Body of pancreas (tissue), 4 donors: ENCODE data around the gene NOD2. TPM values are rescaled to one million over a fixed set of nuclear protein-coding genes. Genes with fewer than 3 reads are reported as not detected.

ENCODE experiments used
- ATAC-seq: fragments of 150-250 bp; one replicate; pipeline ENCODE4 v1.9.1; 2016
- DNase-seq, 4 donors: peaks; one replicate each; pipeline ENCODE4 v3.0.0-alpha.2; 2019
- H3K27ac ChIP-seq, 4 donors: fragments of 200-600 bp; sonication (generic); 1 replicate in 3 of 4; 2 replicates in 1 of 4; pipeline versions ENCODE4 v1.5.1 to v1.6.1; 2016 to 2019; ENCODE audit warnings: mild to moderate bottlenecking in 1 of 4, mixed read lengths in 1 of 4, moderate library complexity in 1 of 4
- H3K27me3 ChIP-seq, 2 donors: fragments of 200-600 bp; sonication (generic); one replicate each; pipeline ENCODE4 v1.6.0; 2016; ENCODE audit warnings: mild to moderate bottlenecking in 1 of 2
- H3K36me3 ChIP-seq, 2 donors: fragments of 200-600 bp; sonication (generic); replicated peaks in 1 of 2; 2 replicates each; pipeline ENCODE4 v1.5.1; 2016; ENCODE audit warnings: low read depth in 2 of 2; ENCODE audit not compliant: insufficient read depth in 1 of 2
- H3K4me1 ChIP-seq: fragments of 200-600 bp; sonication (generic); one replicate; pipeline ENCODE4 v1.6.0; 2016
- H3K4me3 ChIP-seq, 2 donors: fragments of 200-600 bp; sonication (generic); 1 replicate in 1 of 2; 2 replicates in 1 of 2; pipeline ENCODE4 v1.5.1; 2016 to 2019
- H3K9me3 ChIP-seq, 3 donors: fragments of 200-600 bp; sonication (generic); 1 replicate in 2 of 3; 2 replicates in 1 of 3; pipeline ENCODE4 v1.5.1; 2016
- POLR2A ChIP-seq, 3 donors: fragments of 450-650 bp; IDR thresholded peaks; one replicate each; pipeline ENCODE4 v1.6.1; 2016; ENCODE audit warnings: antibody characterized with exemption in 3 of 3, mild to moderate bottlenecking in 2 of 3
- WGBS, 2 donors: methylation state at CpG; one replicate each; pipeline ENCODE4 v1.1.5; 2017; 5-methylcytosine and 5-hydroxymethylcytosine counted together
- intact Hi-C: fragments of 100-400 bp; cut with DNase I; formaldehyde crosslinking; loops from one replicate; pipeline ENCODE4 v1.15.1; 2023
- total RNA-seq, 2 donors: library from RNA; depleted of rRNA; stranded (reverse); fragments of >200 nt; gene quantifications; one replicate each; pipeline ENCODE4 v1.1.0, GENCODE V29; 2016
- TF ChIP-seq, protein P1 (sequence below), 7 experiments: fragments of 450-650 bp in 4 of 7; fragments of 200-600 bp in 3 of 7; sonication (generic) in 3 of 7; IDR thresholded peaks; one replicate each; pipeline ENCODE4 v1.5.1; 2016 to 2019; ENCODE audit warnings: antibody characterized with exemption in 7 of 7

The NOD2 gene
- total RNA-seq, 2 donors from 2014 or later, result 0.33 to 1.8 TPM

DNA sequence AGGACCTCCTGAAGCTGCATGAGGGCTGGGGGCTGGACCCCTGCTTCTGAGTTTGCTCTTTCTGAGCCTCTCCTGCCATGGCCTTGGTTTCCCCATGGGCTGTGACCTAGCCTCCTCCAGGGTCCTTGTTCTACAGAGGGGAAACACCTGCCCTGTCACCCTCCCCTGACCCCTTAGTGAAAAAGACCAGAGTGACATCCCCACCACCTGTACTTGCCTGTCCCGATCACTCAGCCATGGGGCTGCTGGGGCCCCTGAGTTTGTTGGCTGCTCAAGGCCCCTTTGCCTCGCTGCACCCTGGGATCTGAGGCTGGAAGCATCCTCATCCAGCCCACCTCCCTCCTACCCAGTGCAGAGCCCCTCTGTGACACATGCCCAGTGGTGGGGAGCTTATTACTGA, 800 bp downstream of the NOD2 start:
- no peak overlapping the region for H3K27ac ChIP-seq
- 90 to 92% methylated on average over 2 of the region's 2 CpGs for WGBS, 2 donors
- TF ChIP-seq, protein P1, sequence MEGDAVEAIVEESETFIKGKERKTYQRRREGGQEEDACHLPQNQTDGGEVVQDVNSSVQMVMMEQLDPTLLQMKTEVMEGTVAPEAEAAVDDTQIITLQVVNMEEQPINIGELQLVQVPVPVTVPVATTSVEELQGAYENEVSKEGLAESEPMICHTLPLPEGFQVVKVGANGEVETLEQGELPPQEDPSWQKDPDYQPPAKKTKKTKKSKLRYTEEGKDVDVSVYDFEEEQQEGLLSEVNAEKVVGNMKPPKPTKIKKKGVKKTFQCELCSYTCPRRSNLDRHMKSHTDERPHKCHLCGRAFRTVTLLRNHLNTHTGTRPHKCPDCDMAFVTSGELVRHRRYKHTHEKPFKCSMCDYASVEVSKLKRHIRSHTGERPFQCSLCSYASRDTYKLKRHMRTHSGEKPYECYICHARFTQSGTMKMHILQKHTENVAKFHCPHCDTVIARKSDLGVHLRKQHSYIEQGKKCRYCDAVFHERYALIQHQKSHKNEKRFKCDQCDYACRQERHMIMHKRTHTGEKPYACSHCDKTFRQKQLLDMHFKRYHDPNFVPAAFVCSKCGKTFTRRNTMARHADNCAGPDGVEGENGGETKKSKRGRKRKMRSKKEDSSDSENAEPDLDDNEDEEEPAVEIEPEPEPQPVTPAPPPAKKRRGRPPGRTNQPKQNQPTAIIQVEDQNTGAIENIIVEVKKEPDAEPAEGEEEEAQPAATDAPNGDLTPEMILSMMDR (IDR thresholded peaks at IDR 0.05), result no peak
- no peak for TF ChIP-seq POLR2A (IDR thresholded peaks at IDR 0.05)

DNA sequence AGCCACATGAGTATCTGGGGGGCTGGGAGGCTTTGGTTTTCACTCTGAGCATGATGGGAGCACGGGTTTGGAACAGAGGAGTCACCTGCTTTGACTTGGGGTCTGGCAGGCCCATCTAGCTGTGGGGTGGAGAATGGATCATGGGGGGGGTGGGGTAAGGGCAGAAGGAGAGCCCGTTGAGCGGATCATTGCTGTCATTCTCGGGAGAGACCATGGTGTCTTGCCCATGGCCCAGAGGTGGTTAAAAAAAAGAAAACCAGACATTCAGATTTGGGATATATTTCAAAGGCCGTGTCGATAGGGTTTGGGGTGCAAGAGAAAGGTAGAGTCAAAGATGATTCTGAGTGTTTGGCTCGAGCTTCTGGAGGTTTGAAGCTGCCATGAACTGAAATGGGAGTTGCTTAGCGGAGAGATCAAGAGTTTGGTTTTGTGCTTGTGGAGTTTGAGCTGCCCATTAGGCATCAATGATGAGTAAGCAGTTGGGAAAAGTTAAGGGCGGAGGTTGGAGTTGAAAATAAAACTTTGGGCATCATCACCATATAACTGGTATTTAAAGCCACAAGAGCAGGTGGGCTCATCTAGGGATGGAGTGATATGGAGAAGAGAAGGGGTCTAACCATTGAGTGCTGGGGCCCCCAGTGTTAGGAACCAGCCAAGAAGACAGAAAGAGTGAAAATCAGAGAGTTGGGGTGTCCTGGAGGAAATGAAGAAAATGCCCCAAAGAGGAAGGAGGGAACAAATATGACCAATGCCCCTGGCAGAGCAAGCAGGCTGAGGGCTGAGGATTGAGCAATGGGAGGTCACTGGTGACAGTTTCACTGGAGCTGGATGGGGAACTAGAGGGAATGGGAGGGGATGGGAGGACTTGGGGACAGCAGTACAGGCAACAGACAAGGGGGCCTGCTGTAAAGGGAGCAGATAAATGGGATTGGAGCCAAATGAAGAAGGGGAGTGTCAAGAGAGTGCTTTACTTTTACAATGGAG, 1.9 kb downstream of the NOD2 start:
- no peak overlapping the region for H3K4me3 ChIP-seq
- 89 to 91% methylated on average over 9 of the region's 9 CpGs for WGBS, 2 donors
- H3K36me3 ChIP-seq, result no peaks in the 10 kb centered on the region
- H3K9me3 ChIP-seq, result no peaks in the 10 kb centered on the region
- H3K4me1 ChIP-seq, result peaks cover 27% of the 10 kb centered on the region
- peak in 1 of 3 donors; percentile 43 for TF ChIP-seq POLR2A (IDR thresholded peaks at IDR 0.05)
- TF ChIP-seq, protein P1 (IDR thresholded peaks at IDR 0.05), result no peak
- intact Hi-C loops, result no loop called here
- ATAC-seq (no peak), DNase-seq (peak in 1 of 4 donors; percentile 71)
- H3K27me3 ChIP-seq, result peaks cover 0 to 6% of the 10 kb centered on the region in 2 donors
- H3K27ac ChIP-seq, result peak overlapping the region in 1 of 4 donors; percentile 44

More for the DNA sequence above, 800 bp downstream of the NOD2 start:
- Histone ChIP-seq H3K4me3 (no peak overlapping the region), H3K36me3 (no peaks in the 10 kb centered on the region), H3K9me3 (no peaks in the 10 kb centered on the region), H3K27me3 (peaks cover 0 to 6% of the 10 kb centered on the region in 2 donors), H3K4me1 (peaks cover 27% of the 10 kb centered on the region)
- no peak for ATAC-seq
- intact Hi-C loops, result no loop called here
- DNase-seq, result no peak

DNA sequence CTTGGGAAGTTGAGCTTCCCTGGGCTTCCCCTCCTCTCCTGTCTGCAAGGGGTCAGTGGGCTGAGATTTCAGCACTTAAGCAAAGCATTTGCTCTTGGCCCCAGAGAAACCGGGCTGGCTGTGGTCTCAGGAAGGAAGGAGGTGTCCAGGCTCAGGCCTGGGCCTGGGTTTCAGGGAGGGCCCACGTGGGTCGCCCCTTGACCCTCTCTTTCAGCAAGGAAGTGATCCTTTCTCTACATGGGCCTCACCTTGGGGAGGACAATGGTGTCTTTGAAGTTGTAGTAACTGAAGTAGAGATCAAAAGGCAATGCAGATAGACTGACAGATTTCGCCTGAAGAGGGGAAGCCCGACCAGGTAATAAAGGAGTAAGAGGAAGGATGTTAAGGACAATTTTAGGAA, 2.7 kb downstream of the NOD2 start:
- WGBS, 2 donors, result 40 to 68% methylated on average over 4 to 5 of the region's 5 CpGs
- intact Hi-C loops, result no loop called here
- DNase-seq (no peak), ATAC-seq (no peak)
- Histone ChIP-seq H3K27me3 (peaks cover 0 to 6% of the 10 kb centered on the region in 2 donors), H3K27ac (peak overlapping the region in 1 of 4 donors; percentile 44), H3K4me3 (no peak overlapping the region), H3K9me3 (no peaks in the 10 kb centered on the region), H3K4me1 (peaks cover 27% of the 10 kb centered on the region), H3K36me3 (no peaks in the 10 kb centered on the region)
- TF ChIP-seq, protein P1 (IDR thresholded peaks at IDR 0.05), result no peak
- no peak for TF ChIP-seq POLR2A (IDR thresholded peaks at IDR 0.05)

DNA sequence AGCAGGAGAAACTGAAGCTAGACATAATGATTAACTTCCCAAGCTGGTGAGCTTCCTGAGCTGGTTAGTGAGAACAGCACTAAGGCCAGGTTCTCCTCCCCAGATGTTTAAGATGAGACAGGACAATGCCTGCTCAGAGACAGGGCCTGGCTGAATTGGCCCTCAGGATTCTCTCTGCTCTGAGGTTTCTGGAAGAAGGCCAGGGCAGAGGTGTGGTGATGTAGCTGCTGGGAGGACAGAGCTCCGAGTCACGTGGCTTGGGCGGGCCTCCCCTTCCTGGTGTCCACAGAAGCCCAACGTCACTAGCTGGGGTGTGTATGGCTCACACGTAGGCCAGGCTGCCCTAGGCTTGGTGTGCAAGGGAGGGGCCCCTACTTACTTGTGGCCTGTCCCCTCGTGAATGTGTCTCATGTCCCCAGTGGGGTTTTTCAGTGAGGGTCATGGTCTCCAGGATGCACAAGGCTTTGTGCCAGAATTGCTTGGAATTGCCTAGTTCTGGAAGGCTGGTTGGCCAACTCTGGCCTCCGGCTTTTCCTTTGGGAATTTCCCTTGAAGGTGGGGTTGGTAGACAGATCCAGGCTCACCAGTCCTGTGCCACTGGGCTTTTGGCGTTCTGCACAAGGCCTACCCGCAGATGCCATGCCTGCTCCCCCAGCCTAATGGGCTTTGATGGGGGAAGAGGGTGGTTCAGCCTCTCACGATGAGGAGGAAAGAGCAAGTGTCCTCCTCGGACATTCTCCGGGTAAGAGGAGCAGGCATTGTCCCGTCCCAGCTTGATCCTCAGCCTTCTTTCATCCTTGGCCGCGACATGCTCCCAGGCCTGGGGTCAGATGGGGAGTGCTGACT, 3.4 kb downstream of the NOD2 start:
- peak overlapping the region in 2 of 4 donors; percentile 44 for H3K27ac ChIP-seq
- WGBS, 2 donors, result 64 to 75% methylated on average over 15 of the region's 15 CpGs
- ATAC-seq (peak; percentile 41), DNase-seq (peak; percentile 35 to 83 (median 50))
- no peak overlapping the region for H3K4me3 ChIP-seq
- H3K4me1 ChIP-seq, result peaks cover 27% of the 10 kb centered on the region
- no peaks in the 10 kb centered on the region for H3K9me3 ChIP-seq
- H3K36me3 ChIP-seq, result no peaks in the 10 kb centered on the region
- TF ChIP-seq POLR2A (IDR thresholded peaks at IDR 0.05), result peak in 1 of 3 donors; percentile 10
- TF ChIP-seq, protein P1 (IDR thresholded peaks at IDR 0.05), result no peak
- peaks cover 0 to 6% of the 10 kb centered on the region in 2 donors for H3K27me3 ChIP-seq
- intact Hi-C loops, result no loop called here
